Measurements from ENCODE around the gene PGS1. TPM values are rescaled to one million over a fixed set of nuclear protein-coding genes. Genes with fewer than 3 reads are reported as not detected.

PGS1 gene
- total and polyA plus RNA-seq, 8 donors, result 11.2 to 22.7 (median 14.8) TPM

GRCh38 chr17:78433013-78433727, 54.7 kb downstream of the PGS1 start:
- no peak overlapping the region for H3K4me3 ChIP-seq
- H3K36me3 ChIP-seq, result no peaks in the 10 kb centered on the region
- no peak overlapping the region for H3K27ac ChIP-seq
- DNase-seq (no peak), ATAC-seq (no peak), FAIRE-seq (no peak)
- H3K27me3 ChIP-seq, result no peaks in the 10 kb centered on the region
- TF ChIP-seq CTCF (IDR thresholded peaks at IDR 0.05), result no peak
- H3K4me1 ChIP-seq, result no peaks in the 10 kb centered on the region
- intact Hi-C loops (cut with DNase I), result no loop called here
- H3K9me3 ChIP-seq, result no peaks in the 10 kb centered on the region
- WGBS, 2 donors, result 53 to 56% methylated on average over 20 of the region's 20 CpGs

- Histone ChIP-seq H3K27me3 (no peaks in the 10 kb centered on the region), H3K27ac (no peak overlapping the region), H3K4me1 (no peaks in the 10 kb centered on the region), H3K9me3 (no peaks in the 10 kb centered on the region), H3K4me3 (no peak overlapping the region), H3K36me3 (no peaks in the 10 kb centered on the region)
- intact Hi-C loops (cut with DNase I), result no loop called here
- WGBS, 2 donors, result 69 to 74% methylated on average over 13 of the region's 13 CpGs
- DNase-seq (no peak), ATAC-seq (no peak), FAIRE-seq (no peak)
- no peak for TF ChIP-seq CTCF (IDR thresholded peaks at IDR 0.05)
These were observed 55.4 kb downstream of the PGS1 start for GRCh38 chr17:78433780-78434335.

- FAIRE-seq, result no peak
- intact Hi-C loops (cut with DNase I), result no loop called here
These were observed 56.2 kb downstream of the PGS1 start for GRCh38 chr17:78434455-78435329.

GRCh38 chr17:78435330-78436005, 57.0 kb downstream of the PGS1 start:
- TF ChIP-seq CTCF (IDR thresholded peaks at IDR 0.05), result no peak
- no peaks in the 10 kb centered on the region for H3K36me3 ChIP-seq
- DNase-seq (no peak), FAIRE-seq (no peak), ATAC-seq (no peak)
- H3K9me3 ChIP-seq, result no peaks in the 10 kb centered on the region
- intact Hi-C loops (cut with DNase I), result no loop called here
- WGBS, 2 donors, result 58 to 66% methylated on average over 19 of the region's 19 CpGs
- H3K27me3 ChIP-seq, result no peaks in the 10 kb centered on the region
- H3K4me3 ChIP-seq, result no peak overlapping the region
- no peaks in the 10 kb centered on the region for H3K4me1 ChIP-seq
- no peak overlapping the region for H3K27ac ChIP-seq

More at GRCh38 chr17:78434455-78435329, 56.2 kb downstream of the PGS1 start:
- no peaks in the 10 kb centered on the region for H3K27me3 ChIP-seq
- no peaks in the 10 kb centered on the region for H3K36me3 ChIP-seq
- ATAC-seq (peak in 2 of 4 donors; percentile 7 to 9), DNase-seq (no peak)
- WGBS, 2 donors, result 28 to 35% methylated on average over 18 of the region's 18 CpGs
- TF ChIP-seq CTCF (IDR thresholded peaks at IDR 0.05), result no peak
- H3K9me3 ChIP-seq, result no peaks in the 10 kb centered on the region
- H3K27ac ChIP-seq, result no peak overlapping the region
- no peak overlapping the region for H3K4me3 ChIP-seq
- H3K4me1 ChIP-seq, result no peaks in the 10 kb centered on the region

Measured in pancreas (tissue), 10 donors.